GM12878 (cell line): Measurements from ENCODE around the gene SLC8B1. TPM values are rescaled to one million over a fixed set of nuclear protein-coding genes. Genes with fewer than 3 reads are reported as not detected.

Experiments used
- BHLHE40 ChIP-seq, 2 experiments: fragments of 450-650 bp in 1 of 2; IDR thresholded peaks; 2 replicates each; pipeline ENCODE4 v1.6.1; 2011 to 2017; ENCODE audit warnings: low read depth in 2 of 2, borderline replicate concordance in 1 of 2, improper control_type of control experiment in 1 of 2, low read length in 1 of 2, mild to moderate bottlenecking in 1 of 2
- CBX5 ChIP-seq: sonication (generic); IDR thresholded peaks from 2 replicates; pipeline ENCODE4 v1.6.1; 2016; ENCODE audit warnings: low read depth, moderate library complexity, mild to moderate bottlenecking, inconsistent platforms
- CUX1 ChIP-seq: IDR thresholded peaks from 2 replicates; pipeline ENCODE4 v1.6.1; 2012; ENCODE audit warnings: improper control_type of control experiment, low read depth, low read length; ENCODE audit not compliant: insufficient replicate concordance
- DPF2 ChIP-seq: fragments of 450-650 bp; IDR thresholded peaks from 2 replicates; pipeline ENCODE4 v1.6.1; 2017; ENCODE audit warnings: mild to moderate bottlenecking
- HDGF ChIP-seq: fragments of 450-650 bp; IDR thresholded peaks from 2 replicates; pipeline ENCODE4 v1.6.1; 2016; ENCODE audit warnings: antibody characterized with exemption
- MEF2B ChIP-seq: fragments of 450-650 bp; IDR thresholded peaks from 2 replicates; pipeline ENCODE4 v1.6.1; 2018; ENCODE audit warnings: mild to moderate bottlenecking, moderate library complexity; ENCODE audit not compliant: partially characterized antibody, poor library complexity, severe bottlenecking
- SIX5 ChIP-seq: IDR thresholded peaks from 2 replicates; pipeline ENCODE4 v1.6.1; 2011; ENCODE audit warnings: mild to moderate bottlenecking, low read depth, low read length, moderate library complexity; ENCODE audit not compliant: severe bottlenecking
- STAT3 ChIP-seq: IDR thresholded peaks from 2 replicates; pipeline ENCODE4 v1.6.1; 2011; ENCODE audit warnings: low read depth, low read length, improper control_type of control experiment
- TARDBP ChIP-seq: IDR thresholded peaks from 2 replicates; pipeline ENCODE4 v1.6.1; 2016; ENCODE audit warnings: borderline replicate concordance
- ZNF207 ChIP-seq: fragments of 450-650 bp; IDR thresholded peaks from 2 replicates; pipeline ENCODE4 v1.6.1; 2014; ENCODE audit warnings: antibody characterized with exemption, mild to moderate bottlenecking, borderline replicate concordance
- ZNF217 ChIP-seq: fragments of 450-650 bp; IDR thresholded peaks from 2 replicates; pipeline ENCODE4 v1.6.1; 2017; ENCODE audit warnings: antibody characterized with exemption, mild to moderate bottlenecking
- ZNF24 ChIP-seq: fragments of 450-650 bp; IDR thresholded peaks from 2 replicates; pipeline ENCODE4 v1.6.1; 2017; ENCODE audit warnings: antibody characterized with exemption, mild to moderate bottlenecking
- polyA plus RNA-seq, 11 experiments: library from polyadenylated mRNA; depleted of rRNA in 4 of 11; unstranded in 6 of 11; stranded (reverse) in 5 of 11; fragments of >200 nt; fragmentation: Nextera tagmentation in 4 of 11; fragmentation: Illumina TruSeq in 1 of 11; extraction: Ambion mirVana in 4 of 11; extraction: Trizol in 1 of 11; gene quantifications; 1 replicate in 1 of 11; 2 replicates in 10 of 11; pipeline versions ENCODE4 v1.2.1 to v1.2.3, GENCODE V29; 2011 to 2016; ENCODE audit warnings: inconsistent platforms in 2 of 11, missing spikeins in 2 of 11, low read depth in 1 of 11
- total RNA-seq, 4 experiments: library from RNA; depleted of rRNA in 3 of 4; stranded (reverse); fragments of >200 nt in 3 of 4; fragmentation: Illumina TruSeq in 1 of 4; extraction: Trizol in 1 of 4; gene quantifications; 2 replicates each; pipeline versions ENCODE4 v1.2.1 to v1.2.3, GENCODE V29; 2013 to 2021
- TF ChIP-seq, protein P1 (sequence below): IDR thresholded peaks from 2 replicates; pipeline ENCODE4 v1.6.1; 2012; ENCODE audit warnings: low read length, inconsistent platforms
- TF ChIP-seq, protein P2 (sequence below): IDR thresholded peaks from 2 replicates; pipeline ENCODE4 v1.6.1; 2011; ENCODE audit warnings: low read depth, low read length, improper control_type of control experiment, borderline replicate concordance
- TF ChIP-seq, protein P3 (sequence below): IDR thresholded peaks from 2 replicates; pipeline ENCODE4 v1.6.1; 2012; ENCODE audit warnings: low read depth, low read length, improper control_type of control experiment
- TF ChIP-seq, protein P4 (sequence below): fragments of 150-350 bp; IDR thresholded peaks from 2 replicates; pipeline ENCODE4 v1.6.1; 2014; ENCODE audit warnings: mild to moderate bottlenecking, low read depth, low read length
- TF ChIP-seq, protein P5 (sequence below): fragments of 450-650 bp; IDR thresholded peaks from 2 replicates; pipeline ENCODE4 v1.6.1; 2014; ENCODE audit warnings: mild to moderate bottlenecking

SLC8B1 gene
- total and polyA plus RNA-seq, 10 of the 15 experiments (the other 5 are each of a cell fraction or from before 2014, with no cell fraction given): 0.18 to 12.3 (median 6.8) TPM

- no peak for TF ChIP-seq CUX1
- peak; percentile 79 for TF ChIP-seq DPF2
- TF ChIP-seq, protein P1, sequence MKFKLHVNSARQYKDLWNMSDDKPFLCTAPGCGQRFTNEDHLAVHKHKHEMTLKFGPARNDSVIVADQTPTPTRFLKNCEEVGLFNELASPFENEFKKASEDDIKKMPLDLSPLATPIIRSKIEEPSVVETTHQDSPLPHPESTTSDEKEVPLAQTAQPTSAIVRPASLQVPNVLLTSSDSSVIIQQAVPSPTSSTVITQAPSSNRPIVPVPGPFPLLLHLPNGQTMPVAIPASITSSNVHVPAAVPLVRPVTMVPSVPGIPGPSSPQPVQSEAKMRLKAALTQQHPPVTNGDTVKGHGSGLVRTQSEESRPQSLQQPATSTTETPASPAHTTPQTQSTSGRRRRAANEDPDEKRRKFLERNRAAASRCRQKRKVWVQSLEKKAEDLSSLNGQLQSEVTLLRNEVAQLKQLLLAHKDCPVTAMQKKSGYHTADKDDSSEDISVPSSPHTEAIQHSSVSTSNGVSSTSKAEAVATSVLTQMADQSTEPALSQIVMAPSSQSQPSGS: no peak
- TF ChIP-seq ZNF217: no peak
- TF ChIP-seq ZNF24: no peak
- TF ChIP-seq, protein P2, sequence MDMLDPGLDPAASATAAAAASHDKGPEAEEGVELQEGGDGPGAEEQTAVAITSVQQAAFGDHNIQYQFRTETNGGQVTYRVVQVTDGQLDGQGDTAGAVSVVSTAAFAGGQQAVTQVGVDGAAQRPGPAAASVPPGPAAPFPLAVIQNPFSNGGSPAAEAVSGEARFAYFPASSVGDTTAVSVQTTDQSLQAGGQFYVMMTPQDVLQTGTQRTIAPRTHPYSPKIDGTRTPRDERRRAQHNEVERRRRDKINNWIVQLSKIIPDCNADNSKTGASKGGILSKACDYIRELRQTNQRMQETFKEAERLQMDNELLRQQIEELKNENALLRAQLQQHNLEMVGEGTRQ: peak; percentile 67
- TF ChIP-seq ZNF207: no peak
- TF ChIP-seq, protein P3, sequence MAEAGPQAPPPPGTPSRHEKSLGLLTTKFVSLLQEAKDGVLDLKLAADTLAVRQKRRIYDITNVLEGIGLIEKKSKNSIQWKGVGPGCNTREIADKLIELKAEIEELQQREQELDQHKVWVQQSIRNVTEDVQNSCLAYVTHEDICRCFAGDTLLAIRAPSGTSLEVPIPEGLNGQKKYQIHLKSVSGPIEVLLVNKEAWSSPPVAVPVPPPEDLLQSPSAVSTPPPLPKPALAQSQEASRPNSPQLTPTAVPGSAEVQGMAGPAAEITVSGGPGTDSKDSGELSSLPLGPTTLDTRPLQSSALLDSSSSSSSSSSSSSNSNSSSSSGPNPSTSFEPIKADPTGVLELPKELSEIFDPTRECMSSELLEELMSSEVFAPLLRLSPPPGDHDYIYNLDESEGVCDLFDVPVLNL: no peak
- TF ChIP-seq MEF2B: no peak
- no peak for TF ChIP-seq CBX5
- TF ChIP-seq TARDBP: no peak
- peak; percentile 6; the same call in 1 of the 2 replicates for TF ChIP-seq HDGF
- TF ChIP-seq BHLHE40 (IDR thresholded peaks at IDR 0.05; ENCODE audit: borderline replicate concordance in 1 of 2, low read depth in 2 of 2, low read length in 1 of 2): peak; percentile 82 to 98
- TF ChIP-seq, protein P4, sequence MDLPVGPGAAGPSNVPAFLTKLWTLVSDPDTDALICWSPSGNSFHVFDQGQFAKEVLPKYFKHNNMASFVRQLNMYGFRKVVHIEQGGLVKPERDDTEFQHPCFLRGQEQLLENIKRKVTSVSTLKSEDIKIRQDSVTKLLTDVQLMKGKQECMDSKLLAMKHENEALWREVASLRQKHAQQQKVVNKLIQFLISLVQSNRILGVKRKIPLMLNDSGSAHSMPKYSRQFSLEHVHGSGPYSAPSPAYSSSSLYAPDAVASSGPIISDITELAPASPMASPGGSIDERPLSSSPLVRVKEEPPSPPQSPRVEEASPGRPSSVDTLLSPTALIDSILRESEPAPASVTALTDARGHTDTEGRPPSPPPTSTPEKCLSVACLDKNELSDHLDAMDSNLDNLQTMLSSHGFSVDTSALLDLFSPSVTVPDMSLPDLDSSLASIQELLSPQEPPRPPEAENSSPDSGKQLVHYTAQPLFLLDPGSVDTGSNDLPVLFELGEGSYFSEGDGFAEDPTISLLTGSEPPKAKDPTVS: no peak
- no peak for TF ChIP-seq SIX5
- TF ChIP-seq, protein P5, sequence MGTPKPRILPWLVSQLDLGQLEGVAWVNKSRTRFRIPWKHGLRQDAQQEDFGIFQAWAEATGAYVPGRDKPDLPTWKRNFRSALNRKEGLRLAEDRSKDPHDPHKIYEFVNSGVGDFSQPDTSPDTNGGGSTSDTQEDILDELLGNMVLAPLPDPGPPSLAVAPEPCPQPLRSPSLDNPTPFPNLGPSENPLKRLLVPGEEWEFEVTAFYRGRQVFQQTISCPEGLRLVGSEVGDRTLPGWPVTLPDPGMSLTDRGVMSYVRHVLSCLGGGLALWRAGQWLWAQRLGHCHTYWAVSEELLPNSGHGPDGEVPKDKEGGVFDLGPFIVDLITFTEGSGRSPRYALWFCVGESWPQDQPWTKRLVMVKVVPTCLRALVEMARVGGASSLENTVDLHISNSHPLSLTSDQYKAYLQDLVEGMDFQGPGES: no peak
- TF ChIP-seq STAT3: no peak
Measured at GRCh38 chr12:113358381-113359132, 23.6 kb upstream of the SLC8B1 start, which contains the start of gene PLBD2 (continued).
